Measurements from ENCODE around the gene SFPQ. TPM values are rescaled to one million over a fixed set of nuclear protein-coding genes. Genes with fewer than 3 reads are reported as not detected.
A peak's percentile ranks its signal among the peaks of the same experiment; 100 is the strongest.

SFPQ gene
- total and polyA plus RNA-seq, 2 of the 8 experiments (the other 6 are each of a cell fraction or from before 2014, with no cell fraction given), result 118 to 469 TPM

DNA sequence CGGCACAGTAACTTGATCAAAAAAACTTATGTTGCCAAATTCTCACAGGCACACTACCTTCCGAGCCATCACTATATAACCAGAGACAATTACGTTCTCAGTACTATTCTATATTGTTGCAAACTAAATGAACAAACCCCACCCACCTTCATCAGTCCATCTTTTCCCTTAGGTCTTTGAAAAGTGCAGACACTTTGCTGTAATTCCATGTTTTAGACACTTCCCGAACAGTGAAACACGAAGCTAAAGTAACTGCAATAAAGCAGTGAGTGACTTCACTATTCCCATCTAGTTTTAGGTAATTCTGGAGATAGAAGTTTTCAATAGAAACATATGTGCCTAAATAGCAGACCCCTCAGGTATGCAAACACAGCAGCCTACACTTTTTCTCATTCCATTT is 7.7 kb downstream of the SFPQ start:
- POLR2A ChIA-PET (ENCODE audit: partially characterized antibody), result interaction anchor here (1.1 to 2.5 kb wide), 6 partner anchors 8 to 199 kb away, joined by 3 to 18 read pairs (median 6); no protein-coding TSS in a partner anchor
- H3K9ac ChIP-seq (replicated peaks in 1 of 4; ENCODE audit: extremely low read depth in 1 of 4, low read depth in 3 of 4, low read length in 3 of 4), result no peak overlapping the region
- no peak overlapping the region for H3K14ac ChIP-seq (ENCODE audit: insufficient read length)
- no peaks in the 10 kb centered on the region for H3K27me3 ChIP-seq (replicated peaks in 1 of 4; ENCODE audit: control insufficient read depth in 3 of 4, extremely low read depth in 1 of 4, insufficient read depth in 3 of 4, low read length in 3 of 4)
- H2AFZ ChIP-seq (ENCODE audit: low read length), result no peak overlapping the region
- no peak overlapping the region for H2BK15ac ChIP-seq (ENCODE audit: low read length)
- no peak overlapping the region for H3K23ac ChIP-seq (ENCODE audit: insufficient read length)
- H2BK12ac ChIP-seq (ENCODE audit: low read depth, low read length), result no peak overlapping the region
- no peak overlapping the region for H3K4ac ChIP-seq (replicated peaks; ENCODE audit: insufficient read length, low read depth, low read length)
- H2BK20ac ChIP-seq (ENCODE audit: low read length), result no peak overlapping the region
- WGBS, 2 experiments (ENCODE audit: extremely low coverage in 1 of 2, insufficient coverage in 1 of 2, insufficient read length in 1 of 2, insufficient replicate concordance in 2 of 2, low coverage in 1 of 2, low lambda C conversion rate in 2 of 2, missing lambda C conversion rate in 1 of 2), result 92% methylated on average over 5 of the region's 5 CpGs; no CpG with 5 or more reads in 1 of the 2 experiments
- H3K79me2 ChIP-seq (ENCODE audit: control insufficient read depth in 1 of 2, insufficient read depth in 2 of 2, low read length in 2 of 2), result peaks cover 7 to 98% of the 10 kb centered on the region in 2 experiments
- no peak overlapping the region for H2BK120ac ChIP-seq (replicated peaks; ENCODE audit: low read depth, low read length)
- no peak overlapping the region for H3K27ac ChIP-seq (ENCODE audit: low read depth, low read length)
- no peak overlapping the region for H2BK5ac ChIP-seq (ENCODE audit: low read depth, low read length)
- H4K8ac ChIP-seq (ENCODE audit: extremely low read depth, insufficient read depth, low read length), result no peak overlapping the region
- CTCF ChIA-PET (ENCODE audit: partially characterized antibody), result no interaction called here
- H3K36me3 ChIP-seq (ENCODE audit: control insufficient read depth in 2 of 4, insufficient read depth in 4 of 4, low read length in 3 of 4), result peaks cover 57 to 99% (median 92%) of the 10 kb centered on the region in 4 experiments
- no peaks in the 10 kb centered on the region for H3K23me2 ChIP-seq (ENCODE audit: low read depth, low read length)
- H4K20me1 ChIP-seq (replicated peaks in 1 of 2; ENCODE audit: control insufficient read depth in 1 of 2, insufficient read depth in 2 of 2, low read length in 2 of 2), result peaks cover 32 to 48% of the 10 kb centered on the region in 2 experiments
- no peak for FAIRE-seq
- no peak overlapping the region for H3K18ac ChIP-seq (ENCODE audit: extremely low read depth, low read length)
- H4K91ac ChIP-seq (replicated peaks; ENCODE audit: insufficient read length, low read length), result no peak overlapping the region
- H3K4me3 ChIP-seq (ENCODE audit: extremely low read depth in 1 of 4, insufficient read depth in 2 of 4, low read depth in 3 of 4, low read length in 4 of 4), result no peak overlapping the region
- H3K79me1 ChIP-seq (ENCODE audit: low read depth, low read length), result no peaks in the 10 kb centered on the region; the same call in 1 of the 2 replicates
- H2AK5ac ChIP-seq (ENCODE audit: low read depth, low read length), result no peak overlapping the region
- no peak for DNase-seq (ENCODE audit: low read depth in 1 of 2, low spot score in 2 of 2)
- H3K4me1 ChIP-seq (replicated peaks in 1 of 4; ENCODE audit: control insufficient read depth in 3 of 4, insufficient read depth in 4 of 4, low read length in 3 of 4), result peaks cover 2 to 3% (median 3%) of the 10 kb centered on the region in 4 experiments; a peak in 3 of 7 replicates
- no peak overlapping the region for H3K4me2 ChIP-seq (ENCODE audit: insufficient read depth in 1 of 2, low read depth in 2 of 2, low read length in 2 of 2)
- no peak overlapping the region for H4K5ac ChIP-seq (ENCODE audit: insufficient read length, low read depth, low read length)
- H3K56ac ChIP-seq (replicated peaks; ENCODE audit: insufficient read length, low read depth, low read length), result no peak overlapping the region
- no peaks in the 10 kb centered on the region for H3K9me3 ChIP-seq (ENCODE audit: insufficient read depth in 2 of 2, low read depth in 1 of 2, low read length in 1 of 2)
- TF ChIP-seq POLR2A (IDR thresholded peaks at IDR 0.05; ENCODE audit: control extremely low read depth in 1 of 2, low read depth in 2 of 2, low read length in 2 of 2) (peak in 1 of 2 experiments; percentile 38; a peak in 1 of 3 replicates), POLR2AphosphoS5 (IDR thresholded peaks at IDR 0.05; ENCODE audit: low read depth, low read length) (no peak; the same call in 1 of the 2 replicates), CTBP2 (IDR thresholded peaks at IDR 0.05; ENCODE audit: borderline replicate concordance, insufficient read depth, insufficient read length, low read length) (no peak), CBX8 (IDR thresholded peaks at IDR 0.05; ENCODE audit: borderline replicate concordance, low read depth, low read length) (no peak)
